ENCODE results near the gene STARD9. TPM values are rescaled to one million over a fixed set of nuclear protein-coding genes. Genes with fewer than 3 reads are reported as not detected.
A peak's percentile ranks its signal among the peaks of the same experiment; 100 is the strongest.

Gene STARD9
- total and polyA plus RNA-seq, 12 donors, result 2.3 to 15.7 (median 6.1) TPM

GRCh38 chr15:42603978-42604377 is 28.6 kb downstream of the STARD9 start:
- Histone ChIP-seq H3K27ac (peak overlapping the region in 1 of 10 donors; percentile 72), H3K9me3 (no peaks in the 10 kb centered on the region), H3K4me1 (peaks cover 8 to 60% (median 40%) of the 10 kb centered on the region in 9 donors), H3K4me3 (no peak overlapping the region), H3K27me3 (no peaks in the 10 kb centered on the region), H3K36me3 (peaks cover 0 to 6% (median 0%) of the 10 kb centered on the region in 9 donors)
- ATAC-seq, result no peak
- intact Hi-C loops (cut with DNase I), result no loop called here
- no peak for DNase-seq
- WGBS, 2 donors, result 89 to 93% methylated on average over 2 of the region's 2 CpGs
- TF ChIP-seq CTCF (IDR thresholded peaks at IDR 0.05), result no peak

GRCh38 chr15:42604894-42605744 is 29.7 kb downstream of the STARD9 start:
- Histone ChIP-seq H3K9me3 (no peaks in the 10 kb centered on the region), H3K4me1 (peaks cover 8 to 69% (median 46%) of the 10 kb centered on the region in 9 donors), H3K36me3 (peaks cover 0 to 5% (median 0%) of the 10 kb centered on the region in 9 donors), H3K27ac (peak overlapping the region in 8 of 10 donors; percentile 32 to 77 (median 63)), H3K27me3 (no peaks in the 10 kb centered on the region), H3K4me3 (peak overlapping the region in 1 of 10 donors; percentile 16)
- intact Hi-C loops (cut with DNase I), result no loop called here
- DNase-seq (peak in 1 of 2 donors; percentile 25), ATAC-seq (peak; percentile 50 to 82 (median 72))
- WGBS, 2 donors, result 56 to 60% methylated on average over 8 of the region's 8 CpGs
- no peak for TF ChIP-seq CTCF (IDR thresholded peaks at IDR 0.05)

- Histone ChIP-seq H3K9me3 (no peaks in the 10 kb centered on the region), H3K27ac (peak overlapping the region in 8 of 10 donors; percentile 32 to 77 (median 63)), H3K36me3 (peaks cover 0 to 5% (median 0%) of the 10 kb centered on the region in 9 donors), H3K27me3 (no peaks in the 10 kb centered on the region), H3K4me3 (peak overlapping the region in 1 of 10 donors; percentile 16), H3K4me1 (peaks cover 8 to 75% (median 46%) of the 10 kb centered on the region in 9 donors)
- 51 to 62% methylated on average over 3 of the region's 3 CpGs for WGBS, 2 donors
- no peak for TF ChIP-seq CTCF (IDR thresholded peaks at IDR 0.05)
- intact Hi-C loops (cut with DNase I), result no loop called here
- ATAC-seq, result no peak
- DNase-seq, result no peak
Observed at GRCh38 chr15:42605796-42606195, 30.4 kb downstream of the STARD9 start.

GRCh38 chr15:42608110-42608531 is 32.7 kb downstream of the STARD9 start:
- peaks cover 8 to 86% (median 48%) of the 10 kb centered on the region in 9 donors for H3K4me1 ChIP-seq
- no peak overlapping the region for H3K4me3 ChIP-seq
- intact Hi-C loops (cut with DNase I), result no loop called here
- H3K27me3 ChIP-seq, result no peaks in the 10 kb centered on the region
- no peaks in the 10 kb centered on the region for H3K9me3 ChIP-seq
- 22 to 25% methylated on average over 4 of the region's 4 CpGs for WGBS, 2 donors
- peaks cover 0 to 5% (median 0%) of the 10 kb centered on the region in 9 donors for H3K36me3 ChIP-seq
- DNase-seq (peak in 1 of 2 donors; percentile 21), ATAC-seq (peak in 6 of 8 donors; percentile 30 to 71 (median 60))
- peak overlapping the region in 7 of 10 donors; percentile 28 to 65 (median 39) for H3K27ac ChIP-seq
- no peak for TF ChIP-seq CTCF (IDR thresholded peaks at IDR 0.05)
